ENCODE data around the gene LRRC15.

Gene LRRC15

GRCh38 chr3:194357681-194358080 lies 11.9 kb downstream of the LRRC15 start:
- DNase-seq = no peak

DNA sequence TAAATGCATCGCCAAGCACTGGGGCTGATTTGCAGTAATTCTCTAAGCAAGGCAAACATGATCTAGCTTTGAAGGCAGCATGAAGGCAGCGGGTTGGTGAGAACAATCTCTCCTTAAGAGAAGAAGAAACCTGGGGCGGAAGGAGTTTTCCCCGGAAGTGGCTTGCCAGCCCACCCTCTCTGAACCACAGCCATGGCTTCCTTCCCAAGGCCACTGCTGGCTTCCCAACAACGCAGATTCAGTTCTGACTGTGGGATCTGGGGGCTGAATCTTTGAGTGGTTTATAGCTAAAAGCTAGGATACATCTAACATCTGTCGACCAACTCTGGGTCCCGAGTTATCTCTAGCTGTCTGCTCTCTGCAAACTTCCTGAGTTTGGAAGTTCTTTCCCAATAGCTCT lies 14.2 kb downstream of the LRRC15 start:
- DNase-seq = no peak

DNA sequence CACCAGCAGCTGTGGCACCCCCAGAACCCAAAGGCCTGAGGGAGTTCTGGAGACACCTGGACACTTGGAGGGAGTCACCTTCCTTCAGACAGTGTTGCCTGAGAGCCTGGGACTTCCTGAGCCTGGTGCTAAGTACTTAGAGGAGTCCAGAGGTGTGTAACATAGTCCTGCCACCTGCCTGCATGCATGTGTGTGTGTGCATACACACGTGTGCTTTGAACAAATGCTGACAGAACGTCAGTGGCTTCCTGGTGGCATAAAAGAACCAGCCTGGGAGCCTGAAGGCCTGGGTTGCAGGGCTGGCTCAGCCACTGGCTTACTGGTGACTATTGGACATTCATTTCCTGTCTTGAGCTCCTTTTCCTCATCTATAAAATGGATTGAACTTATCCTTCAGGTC lies 15.2 kb downstream of the LRRC15 start:
- no peak for DNase-seq

DNA sequence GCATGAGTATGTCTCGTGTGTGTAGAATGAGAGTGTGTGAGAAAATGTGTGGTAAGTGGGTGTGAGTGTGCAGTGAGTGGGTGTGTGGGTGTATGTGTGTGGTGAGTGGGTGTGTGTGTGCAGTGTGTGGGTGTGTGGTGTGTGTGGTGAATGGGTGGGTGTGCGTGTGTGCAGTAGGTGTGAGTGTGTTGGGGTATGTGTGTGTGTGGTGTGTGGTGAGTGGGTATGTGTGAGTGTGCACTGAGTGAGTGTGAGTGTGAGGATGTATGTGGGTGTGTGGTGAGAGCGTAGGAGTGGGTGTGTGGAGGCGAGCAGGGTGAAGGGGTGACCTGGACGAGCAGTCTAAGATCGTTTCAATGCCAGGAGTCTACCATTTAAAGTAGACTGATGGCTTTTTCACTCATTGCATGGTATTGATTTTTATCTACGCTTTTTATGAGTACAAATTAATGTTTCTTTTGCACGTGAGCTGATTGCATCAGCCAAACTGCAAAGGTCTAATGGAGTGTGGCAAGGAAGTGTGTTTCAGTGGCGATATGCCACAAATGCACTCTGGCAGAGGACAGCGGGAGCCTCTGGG lies 16.8 kb downstream of the LRRC15 start:
- DNase-seq = no peak

DNA sequence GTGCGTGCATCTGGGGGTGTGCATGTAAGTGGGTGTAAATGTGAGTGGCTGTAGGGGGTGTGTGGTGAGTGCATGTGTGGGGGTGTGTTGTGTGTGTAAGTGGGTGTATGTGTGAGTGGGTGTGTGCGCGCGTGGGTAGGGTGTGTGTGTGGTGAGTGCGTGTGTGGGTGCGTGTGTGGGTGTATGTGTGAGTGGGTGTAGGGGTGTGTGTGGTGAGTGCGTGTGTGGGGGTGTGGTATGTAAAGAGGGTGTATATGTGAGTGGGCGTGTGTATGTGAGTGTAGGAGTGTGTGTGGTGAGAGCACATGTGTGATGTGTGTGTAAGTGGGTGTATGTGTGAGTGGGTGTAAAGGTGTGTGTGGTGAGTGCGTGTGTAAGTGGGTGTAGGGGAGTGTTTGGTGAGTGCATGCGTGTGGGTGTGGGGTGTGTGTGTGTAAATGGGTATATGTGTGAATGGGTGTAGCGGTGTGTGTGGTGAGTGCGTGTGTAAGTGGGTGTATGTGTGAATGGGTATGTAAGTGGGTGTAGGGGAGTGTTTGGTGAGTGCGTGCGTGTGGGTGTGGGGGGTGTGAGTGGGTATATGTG lies 17.5 kb downstream of the LRRC15 start:
- no peak for DNase-seq

DNA sequence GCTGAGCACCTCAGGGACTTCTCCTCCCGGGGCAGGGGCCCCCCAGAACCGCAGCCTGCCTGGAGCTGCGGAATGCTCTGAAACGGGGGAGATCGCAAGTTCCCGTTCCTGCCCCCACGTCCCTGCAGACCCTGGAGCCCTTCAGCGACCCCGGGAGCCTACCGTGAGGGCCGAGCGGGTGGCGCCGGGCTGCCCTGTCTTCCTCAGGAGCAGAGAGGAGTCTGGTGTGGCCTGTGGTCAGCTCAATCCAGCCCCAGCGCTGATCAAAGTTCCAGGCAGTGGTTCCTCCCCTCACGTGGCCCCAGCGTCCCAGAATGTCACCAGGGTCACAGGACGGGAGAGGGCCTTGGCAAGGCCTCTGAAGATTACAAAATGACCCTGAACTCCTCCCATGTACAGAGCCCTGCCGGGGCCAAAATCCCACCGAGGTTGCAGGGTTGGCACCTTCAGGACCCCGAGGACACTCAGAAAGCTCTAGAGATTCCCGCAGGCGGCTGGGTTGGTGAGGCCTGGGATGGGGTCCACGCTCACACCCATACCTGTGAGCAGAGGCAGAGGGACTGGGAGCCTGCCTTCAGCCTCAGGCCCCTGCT lies 18.4 kb downstream of the LRRC15 start, which contains the start of gene CPN2:
TSS of gene CPN2 (minus strand) at position 249 of the 593 bp plus-strand sequence. CDS start 8,626 bp downstream, outside the sequence.
- DNase-seq = no peak

DNA sequence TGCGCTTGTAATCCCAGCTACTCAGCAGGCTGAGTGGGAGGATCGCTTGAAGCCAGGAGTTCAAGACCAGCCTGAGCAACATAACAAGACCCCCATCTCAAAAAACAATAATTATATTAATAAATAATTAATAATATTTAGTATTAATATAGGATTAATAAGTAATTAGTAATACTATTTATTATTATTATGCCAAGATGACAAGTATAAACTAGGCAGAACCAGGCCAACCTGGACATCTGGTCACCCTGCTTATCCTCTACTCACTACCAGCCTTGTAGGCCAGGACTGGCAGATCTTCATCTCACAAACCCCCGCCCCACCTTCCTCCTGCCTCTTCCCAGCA lies 18.8 kb downstream of the LRRC15 start:
- DNase-seq = no peak

DNA sequence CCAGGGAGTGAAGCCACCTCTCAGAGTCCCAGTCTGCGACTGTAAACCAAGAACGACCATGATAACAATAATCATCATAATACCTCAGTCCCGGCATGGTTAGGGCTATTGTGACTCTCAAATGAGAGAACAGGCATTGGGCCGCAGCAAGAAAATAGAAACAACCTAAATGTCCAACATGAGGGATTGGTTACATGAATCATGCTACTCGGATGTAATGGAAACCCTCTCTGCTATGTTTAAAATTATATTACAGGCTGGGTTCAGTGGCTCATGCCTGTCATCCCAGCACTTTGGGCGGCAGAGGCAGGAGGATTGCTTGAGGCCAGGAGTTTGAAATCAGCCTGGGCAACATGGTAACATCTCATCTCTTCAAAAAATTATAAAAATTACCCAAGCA lies 21.2 kb downstream of the LRRC15 start:
- DNase-seq = no peak

DNA sequence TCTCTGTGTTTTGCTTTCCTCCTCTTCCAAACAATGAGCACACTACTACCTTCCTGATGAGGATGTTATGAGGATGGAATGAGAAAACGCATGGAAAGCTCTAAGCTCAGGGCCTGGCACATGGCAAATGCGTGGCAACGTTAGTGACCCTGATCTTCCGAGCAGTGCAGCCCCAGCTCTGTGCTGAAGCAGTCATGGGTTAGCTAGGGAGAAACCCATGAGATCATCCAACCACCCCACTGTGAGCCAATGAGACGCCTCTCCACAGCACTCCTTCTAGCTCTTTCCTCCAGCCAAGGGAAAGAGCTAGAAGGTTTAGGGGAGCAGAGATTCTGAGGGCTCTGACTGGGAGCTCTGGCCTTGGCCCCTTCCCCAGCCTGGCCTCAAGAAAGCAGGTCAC lies 22.9 kb downstream of the LRRC15 start:
- no peak for DNase-seq

DNA sequence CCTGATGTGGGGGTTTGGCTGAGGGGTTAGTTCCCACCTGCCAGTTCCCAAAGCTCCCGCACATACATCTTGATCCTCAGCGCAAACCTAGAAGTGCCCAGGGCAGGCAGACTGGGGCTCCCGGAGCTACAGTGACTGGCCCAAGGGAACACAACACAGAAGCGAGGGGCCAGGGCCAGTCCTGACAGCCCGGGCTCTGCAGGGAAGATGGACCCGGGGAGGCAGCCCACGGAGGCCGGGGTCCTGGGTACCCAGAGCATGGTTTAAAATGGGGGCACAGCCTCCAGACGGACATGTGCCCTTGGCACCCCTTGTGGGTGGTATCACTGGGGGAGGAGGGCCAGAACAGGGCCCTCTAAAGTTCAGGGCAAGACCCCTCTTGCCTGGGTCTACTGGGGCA lies 23.5 kb downstream of the LRRC15 start:
- no peak for DNase-seq

DNA sequence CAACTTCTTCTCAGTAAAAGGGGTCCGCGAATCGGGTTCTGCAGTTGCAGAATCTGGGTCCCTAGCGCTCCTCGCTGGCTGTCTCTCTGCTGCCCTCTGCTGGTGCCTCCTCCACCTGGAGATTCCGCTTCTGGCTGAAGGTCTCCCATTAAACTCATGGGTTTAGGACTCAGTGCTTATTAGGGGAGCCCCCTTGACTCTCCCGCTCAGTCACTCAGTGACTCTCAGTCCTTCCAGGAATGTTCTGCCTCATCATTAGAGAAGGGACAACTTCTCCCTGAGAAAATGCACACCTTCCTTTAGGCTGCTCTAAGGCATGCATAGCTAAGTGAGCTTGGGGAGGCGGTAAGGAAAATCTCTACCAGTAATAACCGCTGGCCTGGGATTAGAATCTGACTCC lies 25.5 kb downstream of the LRRC15 start:
- peak; percentile 79 to 81 for DNase-seq

GRCh38 chr3:194343561-194343893 lies 26.0 kb downstream of the LRRC15 start:
- no peak for DNase-seq

DNA sequence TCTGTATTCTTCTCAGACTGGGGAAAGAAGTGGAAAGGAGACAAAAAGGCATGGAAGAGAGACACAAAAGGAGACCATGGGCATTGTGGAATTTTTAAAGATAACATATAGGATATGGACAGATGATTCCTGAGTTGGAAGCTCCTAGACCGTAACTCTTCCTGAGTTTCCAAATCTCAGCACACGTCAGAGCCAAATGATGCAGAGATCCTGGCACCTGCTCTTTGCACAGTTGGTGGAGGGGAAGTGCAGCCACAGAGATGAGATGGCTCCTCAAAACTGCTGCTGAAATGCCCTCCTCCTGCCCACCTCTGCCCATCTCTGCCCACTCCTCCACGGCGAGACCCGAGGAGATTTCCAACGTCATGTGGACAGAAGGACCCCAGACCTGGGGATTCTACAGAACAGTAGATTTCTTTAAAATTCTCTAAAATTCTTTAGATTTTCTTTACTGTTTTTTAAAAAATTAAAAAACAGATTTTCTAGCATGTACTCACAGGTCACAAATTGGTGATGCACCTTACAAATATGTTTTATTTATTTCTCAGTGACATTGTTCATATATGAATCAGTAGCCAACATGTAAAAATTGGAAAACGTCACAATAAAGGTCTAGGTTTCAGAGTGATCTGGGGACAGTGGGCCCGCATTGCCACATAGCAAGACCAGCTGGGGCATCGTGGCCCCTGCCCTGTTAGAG lies 26.5 kb downstream of the LRRC15 start:
- no peak for DNase-seq

- no peak for DNase-seq
Measured at GRCh38 chr3:194340757-194341400, 28.7 kb downstream of the LRRC15 start.

- DNase-seq = no peak
Measured at GRCh38 chr3:194339840-194340239, 29.7 kb downstream of the LRRC15 start.

DNA sequence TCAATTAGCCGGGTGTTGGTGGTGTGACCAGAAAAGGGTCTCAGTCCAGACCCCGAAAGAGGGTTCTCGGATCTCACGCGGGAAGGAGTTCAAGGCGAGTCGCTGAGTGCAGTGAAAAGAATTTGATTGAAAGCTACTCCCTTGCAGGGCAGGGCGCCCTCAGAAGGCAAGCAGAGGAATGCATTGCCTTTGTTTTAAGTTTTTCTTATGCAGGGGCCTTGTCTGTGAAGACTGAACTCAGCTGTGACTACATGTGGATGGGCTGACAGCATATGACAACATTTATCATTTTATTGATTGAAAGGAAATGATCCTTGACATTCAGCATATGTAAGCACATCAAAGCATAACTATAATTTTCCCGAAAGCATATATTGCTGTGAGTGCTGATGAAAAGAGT lies 30.2 kb downstream of the LRRC15 start:
- no peak for DNase-seq

GRCh38 chr3:194337965-194338753 lies 31.4 kb downstream of the LRRC15 start:
- DNase-seq = no peak

DNA sequence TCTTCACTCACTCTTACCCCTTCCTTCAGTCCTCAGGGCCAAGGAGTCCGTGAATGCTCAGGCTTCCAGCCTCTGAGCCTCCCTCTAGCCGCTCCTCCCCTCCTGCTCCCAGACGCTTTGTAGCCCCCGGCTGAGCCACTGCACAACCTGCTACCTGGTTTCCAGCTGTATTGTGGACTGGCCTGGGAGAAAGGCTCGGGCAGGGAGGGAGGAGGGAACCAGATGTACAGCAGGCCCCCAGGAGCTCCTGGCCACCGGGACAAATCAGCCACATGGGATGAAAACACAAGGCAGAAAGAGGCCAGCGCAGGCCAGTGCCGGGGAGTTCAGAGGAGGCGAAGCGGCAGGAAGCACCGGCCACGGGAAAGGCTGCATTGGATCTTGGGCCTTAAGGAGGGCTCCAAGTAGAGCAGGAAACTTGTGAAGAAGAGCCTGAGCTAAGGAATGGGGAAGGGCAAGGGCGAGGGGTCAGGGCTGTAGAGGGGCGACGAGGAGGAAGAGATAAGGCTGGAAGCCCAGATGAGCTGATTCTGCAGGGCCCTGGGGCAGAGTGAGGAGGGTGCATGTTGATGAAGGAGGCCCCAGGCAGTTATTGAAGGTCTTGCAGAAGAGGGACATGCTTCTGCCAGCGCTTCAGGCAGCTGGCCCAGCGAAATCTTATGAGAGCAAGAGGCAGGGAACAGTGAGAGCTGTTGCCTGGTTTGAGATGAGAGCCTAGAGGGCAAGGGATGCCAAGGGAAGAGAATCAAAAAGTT lies 32.8 kb downstream of the LRRC15 start:
- no peak for DNase-seq

DNA sequence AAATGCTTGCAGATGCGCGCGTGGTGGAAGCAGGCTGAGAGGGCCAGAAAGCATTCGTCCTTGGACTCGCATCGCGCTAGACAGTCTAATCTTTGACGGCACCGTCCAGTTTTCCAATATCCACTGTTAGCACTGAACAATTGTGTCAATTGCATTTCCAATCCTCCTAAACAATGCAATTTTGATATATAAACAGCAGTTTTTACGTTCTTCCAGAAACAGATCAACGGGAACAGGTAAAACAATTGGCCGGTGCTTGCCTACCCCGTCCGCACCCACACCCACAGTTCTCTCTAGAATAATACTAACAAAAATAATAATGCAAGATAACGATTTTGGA lies 35.6 kb downstream of the LRRC15 start:
- no peak for DNase-seq

- peak; percentile 94 to 95 for DNase-seq
Measured at GRCh38 chr3:194333212-194333980, 36.1 kb downstream of the LRRC15 start.

DNA sequence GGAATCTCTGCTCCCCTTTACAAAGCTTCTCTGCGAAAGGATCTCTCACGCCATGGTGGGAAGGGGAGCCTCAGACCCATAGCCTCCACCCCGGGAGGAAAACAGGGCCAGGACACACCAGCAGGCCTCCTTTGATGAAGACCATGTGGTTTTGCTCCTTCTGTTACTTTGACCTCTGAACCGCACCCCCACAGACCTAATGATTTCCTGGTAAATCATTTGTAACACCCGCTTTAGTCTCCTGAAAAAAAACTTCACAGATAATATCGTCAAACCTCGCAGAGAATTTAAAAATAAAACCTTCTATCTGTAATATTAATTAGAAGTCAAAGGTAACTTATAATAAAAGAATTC lies 36.7 kb downstream of the LRRC15 start:
- no peak for DNase-seq

DNA sequence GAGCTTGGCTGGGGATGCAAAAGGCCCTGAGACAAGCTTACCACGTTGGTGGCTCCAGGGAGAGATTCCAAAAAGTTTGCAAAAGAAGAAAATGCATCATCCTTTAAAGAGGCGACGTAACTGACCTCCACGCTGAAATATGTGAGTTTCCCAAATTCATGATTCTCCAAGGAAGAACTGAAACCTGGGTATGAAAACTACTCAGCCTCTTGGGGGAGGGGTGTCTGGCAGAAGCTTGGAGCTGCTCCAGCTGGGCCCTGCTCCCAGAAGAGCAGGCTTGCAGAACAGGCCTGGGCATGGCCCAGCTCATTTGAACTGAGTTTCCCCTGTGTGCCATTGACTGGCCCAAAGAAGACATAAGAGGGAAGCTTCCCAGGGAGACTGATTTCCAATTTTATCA lies 39.0 kb downstream of the LRRC15 start:
- no peak for DNase-seq
